Kidney epithelial cell (primary cell): ENCODE data around the gene EPHB3. TPM values are rescaled to one million over a fixed set of nuclear protein-coding genes. Genes with fewer than 3 reads are reported as not detected.

Experiments used
- DNase-seq: peaks from one replicate; pipeline ENCODE4 v3.0.0-alpha.2; 2010; ENCODE audit warnings: low read depth
- H3K27me3 ChIP-seq: 2 replicates; pipeline ENCODE4 v1.6.0; 2011; ENCODE audit warnings: low read length; ENCODE audit not compliant: control insufficient read depth, insufficient read depth
- H3K36me3 ChIP-seq: 2 replicates; pipeline ENCODE4 v1.5.1; 2011; ENCODE audit warnings: low read length; ENCODE audit not compliant: control insufficient read depth, insufficient read depth
- H3K4me3 ChIP-seq: 2 replicates; pipeline ENCODE4 v1.5.1; 2011; ENCODE audit warnings: low read depth, mild to moderate bottlenecking, control low read depth, low read length
- total RNA-seq: library from RNA; depleted of rRNA; stranded (reverse); fragments of >200 nt; gene quantifications from 2 replicates; pipeline ENCODE4 v1.2.3, GENCODE V29; 2015
- TF ChIP-seq, protein P1 (sequence below): IDR thresholded peaks from 2 replicates; pipeline ENCODE4 v1.5.1; 2011; ENCODE audit warnings: mild to moderate bottlenecking, moderate library complexity, low read length, control low read depth, inconsistent platforms; ENCODE audit not compliant: insufficient read depth, poor library complexity, severe bottlenecking

The EPHB3 gene
- total RNA-seq, 1 donor from 2014 or later: 1.5 TPM

DNA sequence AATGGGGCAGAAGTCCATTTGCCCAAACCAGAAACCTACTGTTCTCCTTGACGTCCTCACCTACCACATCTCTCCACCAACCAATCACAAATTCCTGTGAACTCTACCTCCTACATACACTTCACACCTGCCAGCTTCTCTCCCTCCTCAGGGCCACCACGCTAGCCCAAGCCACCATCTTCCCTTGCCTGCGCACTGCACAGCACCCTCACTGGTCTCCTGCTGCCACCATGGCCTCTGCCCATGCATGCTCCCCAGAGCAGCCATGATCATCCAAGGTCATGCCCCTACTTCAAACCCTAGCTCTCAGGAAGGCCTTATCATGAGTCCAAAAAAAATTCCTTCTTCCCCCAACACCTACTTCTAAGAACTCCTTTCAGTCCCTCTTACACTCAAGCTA is 1.1 kb upstream of the EPHB3 start:
- no peaks in the 10 kb centered on the region for H3K36me3 ChIP-seq
- TF ChIP-seq, protein P1, sequence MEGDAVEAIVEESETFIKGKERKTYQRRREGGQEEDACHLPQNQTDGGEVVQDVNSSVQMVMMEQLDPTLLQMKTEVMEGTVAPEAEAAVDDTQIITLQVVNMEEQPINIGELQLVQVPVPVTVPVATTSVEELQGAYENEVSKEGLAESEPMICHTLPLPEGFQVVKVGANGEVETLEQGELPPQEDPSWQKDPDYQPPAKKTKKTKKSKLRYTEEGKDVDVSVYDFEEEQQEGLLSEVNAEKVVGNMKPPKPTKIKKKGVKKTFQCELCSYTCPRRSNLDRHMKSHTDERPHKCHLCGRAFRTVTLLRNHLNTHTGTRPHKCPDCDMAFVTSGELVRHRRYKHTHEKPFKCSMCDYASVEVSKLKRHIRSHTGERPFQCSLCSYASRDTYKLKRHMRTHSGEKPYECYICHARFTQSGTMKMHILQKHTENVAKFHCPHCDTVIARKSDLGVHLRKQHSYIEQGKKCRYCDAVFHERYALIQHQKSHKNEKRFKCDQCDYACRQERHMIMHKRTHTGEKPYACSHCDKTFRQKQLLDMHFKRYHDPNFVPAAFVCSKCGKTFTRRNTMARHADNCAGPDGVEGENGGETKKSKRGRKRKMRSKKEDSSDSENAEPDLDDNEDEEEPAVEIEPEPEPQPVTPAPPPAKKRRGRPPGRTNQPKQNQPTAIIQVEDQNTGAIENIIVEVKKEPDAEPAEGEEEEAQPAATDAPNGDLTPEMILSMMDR: no peak
- H3K27me3 ChIP-seq: peaks cover 57% of the 10 kb centered on the region
- no peak for DNase-seq
- H3K4me3 ChIP-seq: no peak overlapping the region

DNA sequence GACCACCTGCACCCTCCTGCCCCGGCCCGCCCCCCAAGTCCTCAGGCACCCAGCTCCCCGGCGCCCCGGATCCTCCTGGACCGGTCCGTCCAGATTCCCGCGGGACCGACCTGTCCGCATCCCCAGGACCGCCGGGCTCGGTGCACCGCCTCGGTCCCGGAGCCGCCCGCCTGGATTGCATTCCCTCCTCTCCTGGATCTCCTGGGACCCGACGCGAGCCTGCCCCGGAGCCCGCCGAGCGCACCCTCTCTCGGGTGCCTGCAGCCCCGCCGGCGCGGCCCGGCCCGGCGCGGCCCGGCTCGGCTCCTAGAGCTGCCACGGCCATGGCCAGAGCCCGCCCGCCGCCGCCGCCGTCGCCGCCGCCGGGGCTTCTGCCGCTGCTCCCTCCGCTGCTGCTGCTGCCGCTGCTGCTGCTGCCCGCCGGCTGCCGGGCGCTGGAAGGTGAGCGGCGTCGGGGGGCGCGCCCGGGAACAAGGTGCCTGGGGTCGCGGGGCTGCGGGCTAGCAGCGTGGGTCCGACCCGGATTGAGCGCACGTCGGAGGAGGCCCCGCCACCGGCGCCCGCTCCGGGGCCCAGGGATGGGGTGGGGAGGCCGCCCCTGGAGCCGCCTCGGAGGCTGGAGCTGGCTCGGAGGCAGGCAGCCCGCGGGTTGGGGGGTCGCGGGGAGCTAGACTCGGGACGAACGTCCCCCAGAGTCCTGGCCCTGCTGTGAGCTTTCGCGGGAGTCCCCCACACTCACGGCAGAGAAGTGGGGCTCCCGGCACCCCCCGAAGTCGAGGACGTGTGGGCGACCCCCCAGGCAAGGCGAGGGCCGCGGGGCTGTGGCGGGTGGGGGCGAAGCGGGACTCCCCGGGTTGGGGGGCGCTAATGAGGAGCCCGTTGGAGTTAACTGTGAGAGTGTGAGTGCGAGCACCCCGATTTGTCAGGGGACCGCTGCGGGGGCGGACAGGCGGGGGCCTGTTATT is 610 bp downstream of the EPHB3 start:
- H3K36me3 ChIP-seq: no peaks in the 10 kb centered on the region
- no peak for DNase-seq
- peaks cover 53% of the 10 kb centered on the region for H3K27me3 ChIP-seq
- peak overlapping the region; percentile 42 for H3K4me3 ChIP-seq
- TF ChIP-seq, protein P1: no peak

DNA sequence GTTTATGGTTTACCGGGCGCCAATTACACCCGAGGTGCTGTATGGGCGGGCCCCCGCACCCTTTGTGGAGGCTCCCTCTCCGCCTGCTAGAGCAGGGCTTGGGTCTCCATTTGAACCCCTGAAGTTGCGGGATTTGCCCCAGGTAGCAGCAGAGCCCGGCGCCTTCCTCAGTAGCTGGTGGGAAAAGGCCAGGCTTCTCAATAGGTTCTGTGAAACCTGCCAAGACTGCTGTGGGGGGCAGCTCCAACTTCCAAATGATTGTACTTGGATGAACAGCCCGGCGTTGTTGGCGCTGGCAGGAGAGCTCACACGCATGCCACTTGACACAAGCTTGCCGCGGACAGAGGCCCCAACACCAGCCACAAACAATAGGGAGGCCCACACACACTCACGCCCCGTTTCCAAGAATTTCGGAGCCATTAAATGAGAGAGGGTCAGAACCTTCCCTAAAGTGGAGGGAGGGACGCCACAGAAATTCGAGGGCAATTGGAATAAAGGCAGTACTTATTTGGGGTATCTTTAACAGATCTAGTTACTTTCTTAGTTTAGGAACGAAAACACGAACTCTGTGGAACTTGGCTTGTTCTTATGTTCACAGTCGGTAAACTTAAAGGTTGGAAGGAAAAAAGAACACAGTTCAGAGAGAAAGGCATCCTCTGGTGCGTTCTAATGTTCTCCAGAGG is 1.4 kb downstream of the EPHB3 start:
- no peak for DNase-seq
- TF ChIP-seq, protein P1: no peak
- H3K36me3 ChIP-seq: no peaks in the 10 kb centered on the region
- H3K4me3 ChIP-seq: no peak overlapping the region
- peaks cover 48% of the 10 kb centered on the region for H3K27me3 ChIP-seq

DNA sequence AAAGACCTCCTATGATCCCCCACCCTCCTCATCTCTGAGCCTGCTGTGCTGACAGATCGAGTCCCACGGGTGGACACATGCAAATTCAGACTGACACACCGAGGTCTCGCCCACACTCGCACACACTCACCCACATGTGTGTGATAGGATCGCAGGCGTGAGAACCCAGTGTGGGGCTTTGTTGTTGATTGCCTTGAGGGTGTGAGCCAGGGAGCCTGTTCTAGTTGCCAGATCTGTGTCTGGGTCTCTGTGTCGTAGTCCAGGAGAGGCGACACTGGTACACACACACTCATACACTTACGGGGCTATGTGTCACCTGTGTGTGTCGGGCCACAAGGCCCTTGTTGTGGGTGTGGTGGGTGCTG is 2.0 kb downstream of the EPHB3 start:
- DNase-seq: no peak
- TF ChIP-seq, protein P1: no peak
- Histone ChIP-seq H3K36me3 (no peaks in the 10 kb centered on the region), H3K4me3 (no peak overlapping the region), H3K27me3 (peaks cover 45% of the 10 kb centered on the region)

DNA sequence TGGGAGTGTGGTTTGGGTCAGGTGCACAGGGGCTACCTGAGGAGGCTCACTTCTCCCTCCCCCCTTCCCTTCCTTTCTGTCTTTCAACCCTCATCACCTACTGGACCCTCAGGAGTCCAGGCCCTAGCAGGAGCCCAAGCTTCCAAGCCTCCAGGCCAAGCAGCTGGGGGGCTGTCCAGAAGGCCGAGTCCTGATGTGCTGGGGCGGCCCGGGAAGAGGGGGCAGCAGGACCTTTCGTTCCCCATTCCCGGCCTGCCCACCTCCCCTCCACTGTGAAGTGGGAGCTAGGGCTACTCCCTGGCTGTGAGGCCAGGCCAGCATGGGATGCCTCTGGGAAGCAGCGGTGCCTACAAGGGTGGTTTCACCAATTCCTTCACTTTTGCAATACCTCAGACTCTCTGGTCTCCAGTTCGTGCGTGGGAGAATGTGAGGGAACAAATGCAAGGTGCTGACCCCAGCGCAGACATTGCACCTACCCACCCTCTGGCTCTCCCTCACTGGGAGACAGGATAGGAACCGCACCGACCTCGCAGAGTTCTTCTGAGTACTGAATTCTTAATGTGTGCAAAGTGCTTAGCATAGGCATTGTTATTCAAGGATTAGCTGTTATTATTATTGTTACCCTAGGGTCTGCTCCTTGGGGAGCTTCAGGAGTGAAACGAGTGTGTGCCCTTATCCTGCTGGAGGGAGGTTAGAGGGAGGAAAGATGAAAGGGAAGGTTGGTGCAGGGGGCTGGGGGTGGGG is 2.5 kb downstream of the EPHB3 start:
- no peak for DNase-seq
- no peak overlapping the region for H3K4me3 ChIP-seq
- TF ChIP-seq, protein P1: no peak
- H3K36me3 ChIP-seq: no peaks in the 10 kb centered on the region
- H3K27me3 ChIP-seq: peaks cover 45% of the 10 kb centered on the region
